A673 (cell line): ENCODE measurements around the gene ASTN2. TPM values are rescaled to one million over a fixed set of nuclear protein-coding genes. Genes with fewer than 3 reads are reported as not detected.

Experiments
- BruUV-seq: library from RNA; stranded (reverse); fragments of 400-500 nt; replicated peaks from 2 replicates; lab custom pipeline; 2021; lab: Mats Ljungman, UMichigan
- CTCF ChIA-PET: fragments of 300-600 bp; sonication (Branson Sonifier 250); formaldehyde crosslinking; loops from one replicate; lab custom pipeline; 2022; ENCODE audit warnings: antibody characterized with exemption; lab: Charles Lee
- POLR2A ChIA-PET: fragments of 300-600 bp; sonication (Branson Sonifier 250); formaldehyde crosslinking; loops from one replicate; lab custom pipeline; 2022; ENCODE audit warnings: antibody characterized with exemption; ENCODE audit not compliant: low non-redundant PET; lab: Charles Lee
- DNase-seq: peaks from one replicate; pipeline ENCODE4 v3.0.0-alpha.2; 2015; ENCODE audit warnings: low spot score
- H3K27ac ChIP-seq: fragments of 200-600 bp; sonication (generic); 2 replicates; pipeline ENCODE4 v1.5.1; 2016; ENCODE audit warnings: mixed run types, low read depth, mild to moderate bottlenecking, mixed read lengths, antibody characterized with exemption, low read length; ENCODE audit not compliant: poor library complexity, severe bottlenecking
- H3K27me3 ChIP-seq: fragments of 200-600 bp; sonication (generic); replicated peaks from 2 replicates; pipeline ENCODE4 v1.6.1; 2017; ENCODE audit warnings: mixed run types, low read depth, mild to moderate bottlenecking, mixed read lengths, antibody characterized with exemption, low read length; ENCODE audit not compliant: insufficient read depth, poor library complexity
- H3K36me3 ChIP-seq: fragments of 200-600 bp; sonication (generic); 2 replicates; pipeline ENCODE4 v1.6.1; 2016; ENCODE audit warnings: mixed run types, mild to moderate bottlenecking, mixed read lengths, antibody characterized with exemption, low read length; ENCODE audit not compliant: insufficient read depth, poor library complexity, severe bottlenecking
- H3K4me1 ChIP-seq: fragments of 200-600 bp; sonication (generic); 2 replicates; pipeline ENCODE4 v1.6.1; 2017; ENCODE audit warnings: mixed run types, mild to moderate bottlenecking, mixed read lengths, antibody characterized with exemption, low read length; ENCODE audit not compliant: insufficient read depth, poor library complexity, severe bottlenecking
- H3K4me3 ChIP-seq: fragments of 200-600 bp; sonication (generic); 2 replicates; pipeline ENCODE4 v1.5.1; 2016; ENCODE audit warnings: low read depth, mixed run types, mild to moderate bottlenecking, mixed read lengths, low read length; ENCODE audit not compliant: poor library complexity, severe bottlenecking
- H3K9me3 ChIP-seq: fragments of 200-600 bp; sonication (generic); 2 replicates; pipeline ENCODE4 v1.6.1; 2016; ENCODE audit warnings: mixed run types, low read depth, mild to moderate bottlenecking, mixed read lengths, antibody characterized with exemption, low read length; ENCODE audit not compliant: poor library complexity, severe bottlenecking
- CTCF ChIP-seq: fragments of 300-800, 200-600 bp; sonication (generic); conservative IDR thresholded peaks from 2 replicates; pipeline ENCODE4 v1.5.1; 2017; ENCODE audit warnings: low read depth, mild to moderate bottlenecking, antibody characterized with exemption, low read length, moderate library complexity, mixed read lengths
- EZH2 ChIP-seq: fragments of 200-600 bp; sonication (generic); IDR thresholded peaks from 2 replicates; pipeline ENCODE4 v1.6.1; 2017; ENCODE audit warnings: borderline replicate concordance, low read depth, mild to moderate bottlenecking, mixed read lengths, antibody characterized with exemption, low read length; ENCODE audit not compliant: poor library complexity, severe bottlenecking
- intact Hi-C: fragments of 100-400 bp; cut with micrococcal nuclease; formaldehyde crosslinking; loops from one replicate; pipeline ENCODE4 v1.10.0; 2022; ENCODE audit not compliant: unreplicated experiment
- total RNA-seq: library from RNA; stranded (reverse); gene quantifications from 2 replicates; pipeline ENCODE4 v1.2.3, GENCODE V29; 2021

The ASTN2 gene
- total RNA-seq, 1 experiment from 2014 or later, result 3.4 TPM

- H3K4me3 ChIP-seq, result no peak overlapping the region
- BruUV-seq, result no TSS peak
- no peaks in the 10 kb centered on the region for H3K9me3 ChIP-seq
- intact Hi-C loops, result no loop called here
- no peak overlapping the region for H3K27ac ChIP-seq
- H3K4me1 ChIP-seq, result no peaks in the 10 kb centered on the region
- CTCF ChIA-PET, result no interaction called here
- POLR2A ChIA-PET, result no interaction called here
- TF ChIP-seq CTCF (no peak), EZH2 (no peak)
- no peak for DNase-seq
- H3K36me3 ChIP-seq, result no peaks in the 10 kb centered on the region
- no peaks in the 10 kb centered on the region for H3K27me3 ChIP-seq
Observed at GRCh38 chr9:116504893-116505480, 909.9 kb downstream of the ASTN2 start.

GRCh38 chr9:116504081-116504480 lies 910.8 kb downstream of the ASTN2 start:
- CTCF ChIA-PET, result no interaction called here
- no TSS peak for BruUV-seq
- no peaks in the 10 kb centered on the region for H3K36me3 ChIP-seq
- intact Hi-C loops, result no loop called here
- H3K27me3 ChIP-seq, result no peaks in the 10 kb centered on the region
- no peak overlapping the region for H3K27ac ChIP-seq
- no peaks in the 10 kb centered on the region for H3K9me3 ChIP-seq
- no peak for TF ChIP-seq CTCF
- no peak for TF ChIP-seq EZH2
- POLR2A ChIA-PET, result interaction anchor here (0.6 kb wide), 1 partner anchor 33 kb away, joined by 11 read pairs; no protein-coding TSS in a partner anchor
- H3K4me1 ChIP-seq, result no peaks in the 10 kb centered on the region
- no peak overlapping the region for H3K4me3 ChIP-seq
- no peak for DNase-seq

GRCh38 chr9:116502746-116503145 lies 912.1 kb downstream of the ASTN2 start:
- BruUV-seq, result no TSS peak
- Histone ChIP-seq H3K27me3 (no peaks in the 10 kb centered on the region), H3K9me3 (no peaks in the 10 kb centered on the region), H3K4me1 (no peaks in the 10 kb centered on the region), H3K4me3 (no peak overlapping the region), H3K36me3 (no peaks in the 10 kb centered on the region), H3K27ac (no peak overlapping the region)
- no peak for TF ChIP-seq EZH2
- no peak for TF ChIP-seq CTCF
- no peak for DNase-seq
- intact Hi-C loops, result no loop called here
- POLR2A ChIA-PET, result no interaction called here
- CTCF ChIA-PET, result no interaction called here
